RPMI8226 (cell line): ENCODE results near the gene FGF16.
"Not testable (repeated sequence)": the region's sequence is repeated elsewhere in the genome, so short reads cannot be mapped to it uniquely, and the experiment has no call there.

Experiments used
- DNase-seq: peaks from one replicate; pipeline ENCODE4 v3.0.0-alpha.2; 2015

Gene FGF16

GRCh38 chrX:77447653-77448569 lies 722 bp downstream of the FGF16 start:
- no peak for DNase-seq

DNA sequence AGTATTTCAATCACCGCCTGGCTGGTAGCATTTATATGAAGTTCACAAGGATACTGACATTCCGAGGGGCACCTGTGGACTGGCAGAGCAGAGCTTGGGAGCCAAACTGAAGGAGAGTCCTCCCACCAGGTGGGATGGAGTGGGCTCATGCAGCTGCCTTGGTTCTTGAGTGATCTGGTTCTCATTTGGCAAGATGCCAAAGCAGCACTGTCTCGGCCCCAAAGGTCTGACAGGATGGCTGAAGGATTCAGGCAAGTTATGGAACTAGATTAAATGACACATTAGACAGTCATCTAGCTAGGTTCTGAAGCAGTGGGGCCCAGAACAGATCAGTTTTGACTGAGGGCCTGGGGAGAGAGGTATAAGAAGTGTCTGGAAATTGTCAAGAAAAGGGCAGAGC lies 3.2 kb downstream of the FGF16 start:
- no peak for DNase-seq

- no peak for DNase-seq
These were observed 3.8 kb downstream of the FGF16 start for GRCh38 chrX:77450996-77451395.

DNA sequence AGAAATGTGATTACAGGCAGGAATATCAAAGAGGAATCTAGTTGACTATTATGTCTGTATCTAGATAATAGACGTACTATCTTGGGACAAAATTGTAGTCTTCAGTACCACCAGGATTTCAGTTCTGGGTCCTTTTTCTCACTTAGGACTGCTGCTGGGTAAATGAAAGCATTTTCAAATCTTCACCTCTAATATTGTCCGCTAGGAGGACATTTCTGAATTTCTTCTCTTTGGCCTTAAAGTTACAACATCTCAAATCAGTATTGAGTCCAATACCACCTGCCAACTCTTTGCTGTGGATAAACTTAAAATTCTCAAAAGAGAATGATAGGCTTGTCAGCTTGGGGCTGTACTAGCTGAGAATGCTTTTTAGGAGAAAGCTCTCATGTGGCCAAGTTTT lies 6.0 kb downstream of the FGF16 start:
- DNase-seq = no peak

GRCh38 chrX:77455437-77455836 lies 8.2 kb downstream of the FGF16 start:
- no peak for DNase-seq

DNA sequence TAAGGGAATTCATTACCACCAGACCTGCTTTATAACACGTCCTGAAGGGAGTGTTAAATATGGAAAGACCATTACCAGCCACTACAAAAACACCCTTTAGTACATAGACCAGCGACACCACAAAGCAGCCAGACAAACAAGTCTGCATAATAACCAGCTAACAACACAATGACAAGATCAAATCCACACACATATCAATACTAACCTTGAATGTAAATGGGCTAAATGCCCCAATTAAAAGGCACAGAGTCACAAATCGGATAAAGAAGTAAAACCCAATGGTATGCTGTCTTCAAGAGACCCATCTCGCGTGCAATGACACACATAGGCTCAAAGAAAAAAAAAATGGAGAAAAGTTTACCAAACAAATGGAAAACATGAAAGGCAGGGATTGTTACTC lies 36.9 kb downstream of the FGF16 start:
- no peak for DNase-seq

- peak; percentile 36 for DNase-seq
These were observed 46.7 kb downstream of the FGF16 start for GRCh38 chrX:77493677-77494553.

DNA sequence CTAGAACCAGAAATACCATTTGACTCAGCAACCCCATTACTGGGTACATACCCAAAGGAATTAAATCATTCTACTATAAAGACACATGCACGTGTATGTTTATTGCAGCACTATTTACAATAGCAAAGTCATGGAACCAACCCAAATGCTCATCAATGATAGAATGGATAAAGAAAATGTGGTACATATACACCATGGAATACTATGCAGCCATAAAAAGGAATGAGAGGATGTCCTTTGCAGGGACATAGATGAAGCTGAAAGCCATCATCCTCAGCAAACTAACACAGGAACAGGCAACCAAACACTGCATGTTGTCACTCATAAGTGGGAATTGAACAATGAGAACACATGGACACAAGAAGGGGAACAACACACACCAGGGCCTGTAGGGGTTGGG lies 53.0 kb downstream of the FGF16 start:
- not testable (repeated sequence) for DNase-seq

DNA sequence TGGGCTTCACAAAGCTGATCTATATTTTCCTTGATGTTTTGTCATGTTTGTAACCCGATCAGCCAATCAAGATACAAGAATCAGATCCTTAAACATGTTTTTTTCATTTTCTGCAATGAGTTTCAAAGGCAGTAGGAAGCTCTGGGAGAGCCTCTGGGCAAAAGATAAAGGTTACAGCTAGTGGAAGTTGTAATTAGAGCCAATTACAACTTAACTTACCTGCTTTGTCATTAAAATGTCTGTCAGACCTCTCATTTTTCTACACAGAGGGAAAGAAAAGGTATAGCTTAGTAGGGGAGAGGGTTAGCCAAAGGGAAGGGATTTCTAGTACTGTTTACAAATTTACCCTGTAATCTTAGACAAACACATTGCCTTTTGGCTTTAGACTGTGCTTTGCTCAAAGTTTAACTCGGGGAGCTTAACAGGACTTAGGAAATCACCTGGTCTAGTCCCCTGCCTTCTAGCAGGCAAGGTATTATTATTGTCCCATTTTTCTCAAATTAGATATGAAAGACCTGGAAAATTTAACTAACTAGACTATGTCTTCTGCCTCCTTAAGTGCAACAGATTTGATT lies 55.8 kb downstream of the FGF16 start:
- DNase-seq = no peak

DNA sequence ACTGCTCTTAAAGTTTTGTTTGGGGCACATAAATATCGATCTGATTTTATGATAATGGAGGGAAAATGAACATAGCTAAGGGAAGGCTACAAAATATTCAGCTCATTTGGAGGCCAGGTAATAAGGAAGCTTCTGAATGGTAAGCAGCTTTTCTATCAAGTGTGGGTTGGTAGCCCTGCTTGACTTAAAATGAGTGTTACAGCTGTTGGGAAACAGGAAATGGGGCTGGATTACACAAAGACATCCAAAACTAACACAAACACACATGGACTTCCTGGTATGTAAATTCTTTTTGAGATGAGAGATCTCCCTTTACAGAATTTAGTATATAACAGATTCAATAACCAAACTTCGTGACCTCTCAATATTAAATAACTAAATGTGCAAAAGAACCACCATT lies 58.0 kb downstream of the FGF16 start:
- DNase-seq = no peak
